ENCODE data around the gene ROBO2.

The ROBO2 gene

DNA sequence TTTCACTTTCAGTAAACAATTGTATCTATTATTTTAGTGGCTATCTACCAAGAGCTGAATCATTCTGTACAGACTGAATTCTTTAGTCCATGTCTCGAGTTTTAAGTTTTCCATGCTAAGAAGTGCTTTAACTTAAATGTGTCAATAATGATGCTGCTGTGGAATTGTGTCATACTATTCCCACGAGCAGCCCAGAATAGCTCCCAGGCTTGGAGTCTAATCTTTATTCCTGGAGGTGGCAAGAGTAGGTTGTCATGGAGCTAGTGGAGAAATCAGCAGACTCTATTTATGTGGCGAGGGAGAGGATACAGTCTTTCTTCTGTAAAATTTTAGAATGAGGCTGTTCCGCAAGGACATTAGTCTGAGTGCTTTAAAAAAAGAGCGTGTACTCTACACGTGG is 207.2 kb downstream of the ROBO2 start:
- H3K27ac ChIP-seq: no peak overlapping the region
- POLR2A ChIA-PET (ENCODE audit: low non-redundant PET): no interaction called here
- TF ChIP-seq, protein P1, sequence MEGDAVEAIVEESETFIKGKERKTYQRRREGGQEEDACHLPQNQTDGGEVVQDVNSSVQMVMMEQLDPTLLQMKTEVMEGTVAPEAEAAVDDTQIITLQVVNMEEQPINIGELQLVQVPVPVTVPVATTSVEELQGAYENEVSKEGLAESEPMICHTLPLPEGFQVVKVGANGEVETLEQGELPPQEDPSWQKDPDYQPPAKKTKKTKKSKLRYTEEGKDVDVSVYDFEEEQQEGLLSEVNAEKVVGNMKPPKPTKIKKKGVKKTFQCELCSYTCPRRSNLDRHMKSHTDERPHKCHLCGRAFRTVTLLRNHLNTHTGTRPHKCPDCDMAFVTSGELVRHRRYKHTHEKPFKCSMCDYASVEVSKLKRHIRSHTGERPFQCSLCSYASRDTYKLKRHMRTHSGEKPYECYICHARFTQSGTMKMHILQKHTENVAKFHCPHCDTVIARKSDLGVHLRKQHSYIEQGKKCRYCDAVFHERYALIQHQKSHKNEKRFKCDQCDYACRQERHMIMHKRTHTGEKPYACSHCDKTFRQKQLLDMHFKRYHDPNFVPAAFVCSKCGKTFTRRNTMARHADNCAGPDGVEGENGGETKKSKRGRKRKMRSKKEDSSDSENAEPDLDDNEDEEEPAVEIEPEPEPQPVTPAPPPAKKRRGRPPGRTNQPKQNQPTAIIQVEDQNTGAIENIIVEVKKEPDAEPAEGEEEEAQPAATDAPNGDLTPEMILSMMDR (conservative IDR thresholded peaks at IDR 0.05; ENCODE audit: low read depth): no peak
- CTCF ChIA-PET: no interaction called here
- DNase-seq (ENCODE audit: low spot score): no peak

- POLR2A ChIA-PET (ENCODE audit: low non-redundant PET): no interaction called here
- DNase-seq (ENCODE audit: low spot score): no peak
- no peak overlapping the region for H3K27ac ChIP-seq
- TF ChIP-seq, protein P1 (conservative IDR thresholded peaks at IDR 0.05; ENCODE audit: low read depth): no peak
- CTCF ChIA-PET: no interaction called here
Observed at GRCh38 chr3:77247817-77248216, 207.9 kb downstream of the ROBO2 start.

GRCh38 chr3:77248420-77248819 is 208.5 kb downstream of the ROBO2 start:
- POLR2A ChIA-PET (ENCODE audit: low non-redundant PET): no interaction called here
- no peak for DNase-seq (ENCODE audit: low spot score)
- CTCF ChIA-PET: no interaction called here
- TF ChIP-seq, protein P1 (conservative IDR thresholded peaks at IDR 0.05; ENCODE audit: low read depth): no peak
- H3K27ac ChIP-seq: no peak overlapping the region

DNA sequence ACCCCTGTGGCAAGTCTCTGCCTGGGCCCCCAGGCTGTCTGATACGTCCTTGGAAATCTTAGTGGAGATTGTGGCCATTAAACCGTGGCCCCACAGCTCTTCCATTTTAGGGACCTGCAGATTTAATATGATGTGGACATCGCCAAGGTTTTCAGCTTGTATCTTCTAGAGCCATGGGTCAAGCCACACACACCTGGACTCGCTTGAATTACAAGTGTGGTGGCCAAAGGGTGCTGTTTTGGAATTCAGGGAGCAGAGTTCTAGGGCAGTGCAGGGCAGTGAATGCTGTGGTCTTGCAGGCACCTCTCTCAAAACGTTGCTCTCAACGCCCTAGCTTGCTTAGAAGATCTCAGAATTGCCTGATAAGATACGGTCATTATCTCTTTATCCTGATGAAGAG is 211.2 kb downstream of the ROBO2 start:
- no peak for DNase-seq (ENCODE audit: low spot score)
- POLR2A ChIA-PET (ENCODE audit: low non-redundant PET): no interaction called here
- H3K27ac ChIP-seq: no peak overlapping the region
- CTCF ChIA-PET: interaction anchor here (1.0 kb wide), 1 partner anchor 19 kb away, joined by 4 read pairs; no protein-coding TSS in a partner anchor
- TF ChIP-seq, protein P1 (conservative IDR thresholded peaks at IDR 0.05; ENCODE audit: low read depth): no peak

- DNase-seq (ENCODE audit: low spot score): peak; percentile 25
- TF ChIP-seq, protein P1 (conservative IDR thresholded peaks at IDR 0.05; ENCODE audit: low read depth): peak; percentile 68
- no peak overlapping the region for H3K27ac ChIP-seq
- CTCF ChIA-PET: no interaction called here
- POLR2A ChIA-PET (ENCODE audit: low non-redundant PET): no interaction called here
Observed at GRCh38 chr3:77254967-77255831, 215.3 kb downstream of the ROBO2 start.

- no peak for DNase-seq (ENCODE audit: low spot score)
- H3K27ac ChIP-seq: no peak overlapping the region
- TF ChIP-seq, protein P1 (conservative IDR thresholded peaks at IDR 0.05; ENCODE audit: low read depth): no peak
- ChIA-PET POLR2A (ENCODE audit: low non-redundant PET) (no interaction called here), CTCF (interaction anchor here (0.8 to 1.0 kb wide), 2 partner anchors 36 to 218 kb away, joined by 3 to 5 read pairs; no protein-coding TSS in a partner anchor)
Observed at GRCh38 chr3:77256584-77257503, 216.9 kb downstream of the ROBO2 start.
